GM21390 (cell line): Measurements from ENCODE around the gene CMTM7.
"Not testable (repeated sequence)": the region's sequence is repeated elsewhere in the genome, so short reads cannot be mapped to it uniquely, and the experiment has no call there.

ENCODE experiments used
- ATAC-seq: cut with Tn5 transposase; IDR thresholded peaks from one replicate; pipeline ENCODE4 v1.9.1; 2021; ENCODE audit not compliant: unreplicated experiment

Gene CMTM7

GRCh38 chr3:32456429-32457130 lies 64.9 kb downstream of the CMTM7 start:
- ATAC-seq, result no peak

DNA sequence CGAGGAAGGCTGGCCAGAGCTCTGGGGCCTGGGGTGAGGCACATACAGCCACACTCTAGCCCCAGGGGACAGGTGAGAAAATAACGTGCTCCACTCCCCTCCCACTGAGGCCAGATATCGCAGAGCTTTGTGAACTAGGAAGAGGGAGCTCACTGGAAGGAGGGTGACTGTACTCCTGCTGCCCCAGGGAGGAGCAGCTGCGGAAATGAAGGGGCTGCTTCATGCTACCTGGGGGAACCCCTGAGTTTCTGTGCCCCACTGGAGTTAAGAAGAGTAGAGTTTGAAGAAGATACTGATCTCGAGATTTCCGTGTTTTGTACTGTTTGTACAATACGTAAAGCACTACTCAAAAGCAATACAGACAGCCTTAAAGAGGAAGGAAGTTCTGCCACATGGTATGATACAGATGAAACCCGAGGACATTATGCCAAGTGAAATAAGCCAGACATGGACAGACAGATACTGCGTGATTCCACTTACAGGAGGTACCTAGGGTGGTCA lies 66.4 kb downstream of the CMTM7 start:
- ATAC-seq, result peak; percentile 46

DNA sequence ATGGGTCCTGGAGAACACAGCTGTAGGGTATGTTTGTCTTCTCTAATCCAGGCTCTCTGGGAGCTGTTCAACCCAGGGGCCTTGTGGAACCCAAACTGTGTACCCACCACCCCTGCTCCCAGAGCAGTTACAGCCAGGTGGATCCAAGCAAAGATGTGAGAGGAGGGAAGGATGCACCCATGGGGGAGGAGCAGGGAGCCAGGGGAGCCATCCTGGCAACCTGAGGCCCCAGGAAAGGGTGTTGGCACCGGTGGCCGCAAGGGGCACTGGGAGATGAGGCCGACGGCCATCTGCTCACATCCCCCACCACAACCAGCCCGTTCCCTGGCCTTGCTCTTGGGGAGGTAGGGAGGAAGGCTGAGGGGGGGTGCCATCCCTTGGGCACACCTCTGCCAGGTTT lies 67.8 kb downstream of the CMTM7 start:
- no peak for ATAC-seq

DNA sequence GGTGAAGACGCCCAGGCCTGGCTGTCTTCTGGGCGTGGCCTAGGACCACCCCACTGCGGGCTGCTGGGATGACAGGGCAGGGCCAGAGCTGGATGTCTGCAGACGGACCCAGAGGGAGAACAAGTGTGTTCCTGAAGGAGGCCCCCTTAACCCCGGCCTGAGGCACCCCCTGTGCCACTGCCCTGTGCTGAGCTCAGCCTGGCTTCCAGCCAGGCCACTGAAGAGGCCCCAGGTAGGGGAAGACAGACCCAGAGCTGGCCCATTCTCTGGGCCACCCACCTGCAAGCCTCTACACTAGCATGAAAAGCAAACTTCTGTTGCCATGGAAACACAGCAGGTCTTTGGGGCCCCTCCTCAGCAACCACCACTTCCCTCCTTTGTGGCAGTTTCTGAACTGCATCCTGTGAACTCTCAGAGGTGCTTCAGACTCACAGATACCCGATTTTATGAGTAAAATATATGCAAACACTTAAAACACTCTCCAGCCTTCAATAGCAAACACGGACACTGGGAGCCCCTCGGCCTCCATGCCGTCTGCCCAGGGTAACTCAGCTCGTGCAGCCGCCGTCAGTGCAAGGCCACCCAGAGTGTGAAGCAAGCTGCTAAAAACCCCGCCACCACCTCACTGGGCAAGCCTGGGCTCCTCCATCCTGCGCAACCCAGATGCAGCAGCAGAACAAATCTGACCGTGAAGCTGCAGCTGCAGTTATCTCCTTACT lies 68.5 kb downstream of the CMTM7 start:
- ATAC-seq, result peak; percentile 96

DNA sequence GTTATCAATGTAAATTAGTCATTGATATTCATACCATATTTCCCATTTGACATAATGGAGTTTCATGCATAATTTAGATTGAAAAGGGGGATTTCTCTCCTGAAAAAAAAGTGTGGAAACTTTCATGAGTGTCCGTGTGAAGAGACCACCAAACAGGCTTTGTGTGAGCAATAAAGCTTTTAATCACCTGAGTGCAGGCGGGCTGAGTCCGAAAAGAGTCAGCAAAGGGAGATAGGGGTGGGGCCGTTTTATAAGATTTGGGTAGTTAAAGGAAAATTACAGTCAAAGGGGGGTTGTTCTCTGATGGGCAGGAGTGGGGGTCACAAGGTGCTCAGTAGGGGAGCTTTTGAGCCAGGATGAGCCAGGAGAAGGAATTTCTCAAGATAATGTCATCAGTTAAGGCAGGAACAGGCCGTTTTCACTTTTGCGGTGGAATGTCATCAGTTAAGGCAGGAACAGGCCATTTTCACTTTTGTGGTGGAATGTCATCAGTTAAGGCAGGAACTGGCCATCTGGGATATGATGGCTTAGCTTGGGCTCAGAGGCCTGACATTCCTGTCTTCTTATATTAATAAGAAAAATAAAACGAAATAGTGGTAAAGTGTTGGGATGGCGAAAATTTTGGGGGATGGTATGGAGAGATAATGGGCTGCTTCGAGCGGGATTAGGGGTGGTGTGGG lies 69.3 kb downstream of the CMTM7 start:
- not testable (repeated sequence) for ATAC-seq

- not testable (repeated sequence) for ATAC-seq
Measured at GRCh38 chr3:32462191-32462986, 70.7 kb downstream of the CMTM7 start.

DNA sequence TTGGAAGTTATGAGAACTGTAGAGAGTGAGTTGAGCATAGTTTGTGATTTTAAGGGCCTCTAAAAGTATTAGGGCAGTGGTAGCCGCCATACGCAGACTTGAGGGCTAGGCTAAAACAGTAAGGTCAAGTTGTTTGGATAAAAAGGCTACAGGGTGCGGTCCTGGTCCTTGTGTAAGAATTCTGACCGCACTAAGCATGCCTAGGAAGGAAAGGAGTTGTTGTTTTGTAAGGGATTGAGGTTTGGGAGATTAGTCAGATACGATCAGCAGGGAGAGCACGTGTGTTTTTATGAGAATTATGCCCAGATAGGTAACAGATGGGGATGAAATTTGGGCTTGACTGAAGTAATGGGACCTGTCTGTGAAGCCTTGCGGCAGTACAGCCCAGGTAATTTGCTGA lies 71.8 kb downstream of the CMTM7 start:
- not testable (repeated sequence) for ATAC-seq

- not testable (repeated sequence) for ATAC-seq
Measured at GRCh38 chr3:32464726-32465125, 73.1 kb downstream of the CMTM7 start.

GRCh38 chr3:32466808-32467207 lies 75.2 kb downstream of the CMTM7 start:
- ATAC-seq, result not testable (repeated sequence)

DNA sequence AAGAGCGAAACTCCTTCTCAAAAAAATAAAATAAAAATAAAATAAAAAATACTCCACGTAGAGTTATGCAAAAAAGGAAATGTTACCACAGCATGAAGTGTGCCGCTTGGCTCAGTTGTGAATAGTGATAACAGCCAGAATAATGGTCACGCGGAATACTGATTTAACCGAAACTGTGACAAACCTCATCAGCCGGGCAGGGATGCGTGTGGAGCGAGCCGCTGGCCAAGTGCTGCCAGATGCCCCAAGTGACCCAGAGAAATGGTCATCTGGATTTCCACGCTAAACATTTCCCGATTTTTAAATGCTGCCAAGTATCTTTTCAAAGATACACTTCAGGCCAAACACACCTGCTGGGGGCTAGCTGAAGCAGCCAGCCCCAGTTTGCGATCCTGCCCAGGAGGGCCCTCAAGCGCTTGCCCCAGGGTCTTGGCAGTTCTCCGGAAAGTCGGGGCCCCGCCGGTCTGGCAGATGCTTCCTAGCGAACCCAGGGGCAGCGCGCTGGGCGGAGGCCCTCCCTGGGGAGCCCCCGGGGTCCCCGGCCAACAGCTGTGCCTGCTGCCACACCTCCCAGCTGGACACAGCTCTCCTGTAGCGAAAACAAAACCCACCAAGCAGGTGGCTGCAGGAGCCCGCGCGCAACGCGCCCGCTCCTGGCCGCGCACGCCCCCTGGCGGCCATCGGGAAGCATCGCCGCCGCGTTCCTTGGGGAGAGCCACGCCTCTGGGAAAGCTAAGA lies 75.8 kb downstream of the CMTM7 start:
- ATAC-seq, result peak; percentile 60

GRCh38 chr3:32469151-32469874 lies 77.7 kb downstream of the CMTM7 start:
- peak; percentile 48 for ATAC-seq

DNA sequence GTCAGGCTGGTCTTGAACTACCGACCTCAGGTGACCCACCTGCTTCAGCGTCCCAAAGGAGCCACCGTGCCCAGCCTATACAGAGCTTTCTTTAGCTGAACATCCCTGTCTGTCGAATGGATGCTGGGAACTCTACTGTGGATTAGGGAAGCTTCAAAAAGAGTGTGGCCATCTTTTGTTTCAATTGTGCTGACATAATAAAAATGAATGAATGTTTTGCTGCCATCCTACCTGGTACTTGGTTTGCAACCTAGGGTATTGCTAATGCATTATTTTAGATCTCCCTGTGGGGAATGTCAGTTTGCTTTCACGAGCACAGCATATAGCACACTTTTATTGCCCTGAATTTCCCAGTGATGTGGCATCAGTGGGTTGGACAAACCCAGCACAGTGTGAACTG lies 78.7 kb downstream of the CMTM7 start:
- ATAC-seq, result no peak

DNA sequence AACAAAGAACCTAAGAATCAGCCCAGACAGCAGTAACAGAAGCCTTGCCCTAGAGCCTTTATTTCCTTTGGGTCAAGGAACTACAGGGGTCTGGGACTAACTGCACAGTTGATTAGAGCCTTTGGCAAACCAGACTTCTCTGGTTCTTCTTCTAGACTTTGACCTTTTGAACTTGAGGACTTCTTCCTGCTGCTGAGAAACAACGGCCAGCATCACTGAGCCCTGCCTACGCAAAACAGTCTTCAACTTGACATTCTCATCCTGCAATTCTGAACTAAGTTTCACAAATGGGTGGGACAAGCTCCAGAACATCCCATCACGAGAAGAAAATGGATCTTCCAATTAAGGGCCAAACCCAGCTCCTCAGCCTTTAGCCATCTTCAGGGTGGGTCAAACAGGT lies 79.6 kb downstream of the CMTM7 start:
- ATAC-seq, result no peak

DNA sequence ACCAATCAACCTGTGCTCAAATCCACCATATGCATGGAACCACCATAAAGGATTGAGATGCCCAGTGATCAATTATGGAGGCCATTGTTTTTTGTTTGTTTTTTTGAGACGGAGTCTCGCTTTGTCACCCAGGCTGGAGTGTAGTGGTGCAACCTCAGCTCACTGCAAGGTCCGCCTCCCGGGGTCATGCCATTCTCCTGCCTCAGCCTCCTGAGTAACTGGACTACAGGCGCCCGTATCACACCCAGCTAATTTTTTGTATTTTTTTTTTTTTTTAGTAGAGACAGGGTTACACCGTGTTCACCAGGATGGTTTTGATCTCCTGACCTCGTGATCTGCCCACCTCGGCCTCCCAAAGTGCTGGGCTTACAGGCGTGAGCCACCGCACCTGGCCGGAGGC lies 80.5 kb downstream of the CMTM7 start:
- not testable (repeated sequence) for ATAC-seq

GRCh38 chr3:32474201-32474600 lies 82.5 kb downstream of the CMTM7 start:
- no peak for ATAC-seq

- no peak for ATAC-seq
Measured at GRCh38 chr3:32480604-32481003, 89.0 kb downstream of the CMTM7 start.

GRCh38 chr3:32481791-32482631 lies 90.4 kb downstream of the CMTM7 start:
- ATAC-seq, result no peak

GRCh38 chr3:32482693-32483092 lies 91.0 kb downstream of the CMTM7 start:
- ATAC-seq, result no peak

- ATAC-seq, result no peak
Measured at GRCh38 chr3:32483772-32484171, 92.1 kb downstream of the CMTM7 start.
